ENCODE data around the gene SLK. TPM values are rescaled to one million over a fixed set of nuclear protein-coding genes. Genes with fewer than 3 reads are reported as not detected.

SLK gene
- total and polyA plus RNA-seq, 5 donors, result 12.7 to 40.5 (median 35.3) TPM

- Histone ChIP-seq H3K4me3 (ENCODE audit: low read length) (peak overlapping the region; percentile 93), H3K4me1 (ENCODE audit: control insufficient read depth, insufficient read depth, low read length) (peaks cover 2% of the 10 kb centered on the region), H3K27ac (ENCODE audit: low read length) (no peak overlapping the region), H3K27me3 (ENCODE audit: control insufficient read depth, insufficient read depth) (no peaks in the 10 kb centered on the region), H3K9me3 (ENCODE audit: control insufficient read depth, low read length) (no peaks in the 10 kb centered on the region)
- ATAC-seq (no peak), DNase-seq (peak in 1 of 3 donors; percentile 14)
- intact Hi-C loops (cut with DNase I), result loop anchor here in 2 of 4 donors (5.0 to 10.0 kb wide), 2 partner anchors 51 to 74 kb away; partner anchors contain the start of gene STN1 (in 1 of the 2)
- WGBS, result 42% methylated on average over 23 of the region's 23 CpGs
These were observed 1.8 kb downstream of the SLK start for GRCh38 chr10:103968441-103969391.

GRCh38 chr10:103969436-103969835 is 2.5 kb downstream of the SLK start:
- Histone ChIP-seq H3K27me3 (ENCODE audit: control insufficient read depth, insufficient read depth) (no peaks in the 10 kb centered on the region), H3K4me1 (ENCODE audit: control insufficient read depth, insufficient read depth, low read length) (peaks cover 2% of the 10 kb centered on the region), H3K9me3 (ENCODE audit: control insufficient read depth, low read length) (no peaks in the 10 kb centered on the region), H3K27ac (ENCODE audit: low read length) (no peak overlapping the region), H3K4me3 (ENCODE audit: low read length) (peak overlapping the region; percentile 93)
- intact Hi-C loops (cut with DNase I), result loop anchor here in 2 of 4 donors (5.0 to 10.0 kb wide), 2 partner anchors 52 to 75 kb away; partner anchors contain the start of gene STN1 (in 1 of the 2)
- 11% methylated on average over 4 of the region's 4 CpGs for WGBS
- ATAC-seq (no peak), DNase-seq (no peak)

GRCh38 chr10:103969857-103970627 is 3.1 kb downstream of the SLK start:
- H3K27ac ChIP-seq (ENCODE audit: low read length), result no peak overlapping the region
- no peaks in the 10 kb centered on the region for H3K27me3 ChIP-seq (ENCODE audit: control insufficient read depth, insufficient read depth)
- WGBS, result 43% methylated on average over 2 of the region's 2 CpGs
- H3K9me3 ChIP-seq (ENCODE audit: control insufficient read depth, low read length), result no peaks in the 10 kb centered on the region
- intact Hi-C loops (cut with DNase I), result loop anchor here in 2 of 4 donors (5.0 to 10.0 kb wide), 2 partner anchors 53 to 75 kb away; partner anchors contain the start of gene STN1 (in 1 of the 2)
- no peak for DNase-seq
- peaks cover 3% of the 10 kb centered on the region for H3K4me1 ChIP-seq (ENCODE audit: control insufficient read depth, insufficient read depth, low read length)
- peak overlapping the region; percentile 93 for H3K4me3 ChIP-seq (ENCODE audit: low read length)
- ATAC-seq, result no peak

- WGBS, result 95% methylated on average over 1 of the region's 1 CpG
- H3K4me3 ChIP-seq (ENCODE audit: low read length), result no peak overlapping the region
- H3K27ac ChIP-seq (ENCODE audit: low read length), result no peak overlapping the region
- intact Hi-C loops (cut with DNase I), result no loop called here
- H3K4me1 ChIP-seq (ENCODE audit: control insufficient read depth, insufficient read depth, low read length), result peaks cover 2% of the 10 kb centered on the region
- H3K27me3 ChIP-seq (ENCODE audit: control insufficient read depth, insufficient read depth), result no peaks in the 10 kb centered on the region
- ATAC-seq (no peak), DNase-seq (no peak)
- H3K9me3 ChIP-seq (ENCODE audit: control insufficient read depth, low read length), result no peaks in the 10 kb centered on the region
These were observed 8.2 kb downstream of the SLK start for GRCh38 chr10:103975169-103975568.

- WGBS, result 98% methylated on average over 2 of the region's 2 CpGs
- intact Hi-C loops (cut with DNase I), result no loop called here
- no peaks in the 10 kb centered on the region for H3K27me3 ChIP-seq (ENCODE audit: control insufficient read depth, insufficient read depth)
- no peak overlapping the region for H3K27ac ChIP-seq (ENCODE audit: low read length)
- H3K4me3 ChIP-seq (ENCODE audit: low read length), result no peak overlapping the region
- peaks cover 2% of the 10 kb centered on the region for H3K4me1 ChIP-seq (ENCODE audit: control insufficient read depth, insufficient read depth, low read length)
- H3K9me3 ChIP-seq (ENCODE audit: control insufficient read depth, low read length), result no peaks in the 10 kb centered on the region
- DNase-seq (no peak), ATAC-seq (no peak)
These were observed 10.3 kb downstream of the SLK start for GRCh38 chr10:103977204-103977603.

- DNase-seq, result no peak
- H3K27ac ChIP-seq (ENCODE audit: low read length), result no peak overlapping the region
- peaks cover 8% of the 10 kb centered on the region for H3K4me1 ChIP-seq (ENCODE audit: control insufficient read depth, insufficient read depth, low read length)
- no peak overlapping the region for H3K4me3 ChIP-seq (ENCODE audit: low read length)
- intact Hi-C loops (cut with DNase I), result no loop called here
- H3K27me3 ChIP-seq (ENCODE audit: control insufficient read depth, insufficient read depth), result no peaks in the 10 kb centered on the region
- H3K9me3 ChIP-seq (ENCODE audit: control insufficient read depth, low read length), result no peaks in the 10 kb centered on the region
- WGBS, result 79% methylated on average over 2 of the region's 2 CpGs
- ATAC-seq, result no peak
These were observed 12.6 kb downstream of the SLK start for GRCh38 chr10:103979530-103979929.

- ATAC-seq (no peak), DNase-seq (no peak)
- intact Hi-C loops (cut with DNase I), result no loop called here
- no peak overlapping the region for H3K27ac ChIP-seq (ENCODE audit: low read length)
- H3K4me1 ChIP-seq (ENCODE audit: control insufficient read depth, insufficient read depth, low read length), result peaks cover 6% of the 10 kb centered on the region
- no peaks in the 10 kb centered on the region for H3K9me3 ChIP-seq (ENCODE audit: control insufficient read depth, low read length)
- H3K27me3 ChIP-seq (ENCODE audit: control insufficient read depth, insufficient read depth), result no peaks in the 10 kb centered on the region
- 77% methylated on average over 6 of the region's 6 CpGs for WGBS
- H3K4me3 ChIP-seq (ENCODE audit: low read length), result no peak overlapping the region
These were observed 13.5 kb downstream of the SLK start for GRCh38 chr10:103980288-103980906.

- WGBS, result 92% methylated on average over 4 of the region's 4 CpGs
- H3K27ac ChIP-seq (ENCODE audit: low read length), result no peak overlapping the region
- ATAC-seq (no peak), DNase-seq (no peak)
- no peaks in the 10 kb centered on the region for H3K9me3 ChIP-seq (ENCODE audit: control insufficient read depth, low read length)
- H3K4me1 ChIP-seq (ENCODE audit: control insufficient read depth, insufficient read depth, low read length), result peaks cover 8% of the 10 kb centered on the region
- no peaks in the 10 kb centered on the region for H3K27me3 ChIP-seq (ENCODE audit: control insufficient read depth, insufficient read depth)
- intact Hi-C loops (cut with DNase I), result no loop called here
- no peak overlapping the region for H3K4me3 ChIP-seq (ENCODE audit: low read length)
These were observed 15.7 kb downstream of the SLK start for GRCh38 chr10:103982639-103983038.

- 39% methylated on average over 4 of the region's 4 CpGs for WGBS
- peaks cover 8% of the 10 kb centered on the region for H3K4me1 ChIP-seq (ENCODE audit: control insufficient read depth, insufficient read depth, low read length)
- H3K9me3 ChIP-seq (ENCODE audit: control insufficient read depth, low read length), result no peaks in the 10 kb centered on the region
- no peaks in the 10 kb centered on the region for H3K27me3 ChIP-seq (ENCODE audit: control insufficient read depth, insufficient read depth)
- no peak overlapping the region for H3K27ac ChIP-seq (ENCODE audit: low read length)
- no peak overlapping the region for H3K4me3 ChIP-seq (ENCODE audit: low read length)
- ATAC-seq (peak in 1 of 2 donors; percentile 64), DNase-seq (no peak)
- intact Hi-C loops (cut with DNase I), result no loop called here
These were observed 16.5 kb downstream of the SLK start for GRCh38 chr10:103983367-103983911.

- ATAC-seq, result no peak
- Histone ChIP-seq H3K9me3 (ENCODE audit: control insufficient read depth, low read length) (no peaks in the 10 kb centered on the region), H3K27ac (ENCODE audit: low read length) (no peak overlapping the region), H3K4me1 (ENCODE audit: control insufficient read depth, insufficient read depth, low read length) (peaks cover 8% of the 10 kb centered on the region), H3K27me3 (ENCODE audit: control insufficient read depth, insufficient read depth) (no peaks in the 10 kb centered on the region), H3K4me3 (ENCODE audit: low read length) (no peak overlapping the region)
- intact Hi-C loops (cut with DNase I), result loop anchor here in 1 of 4 donors (5.0 kb wide), 1 partner anchor 98 kb away; no protein-coding TSS in a partner anchor
- no peak for DNase-seq
These were observed 18.8 kb downstream of the SLK start for GRCh38 chr10:103985726-103986125.
